ENCODE data around the gene PAGR1.
A peak's percentile ranks its signal among the peaks of the same experiment; 100 is the strongest.

PAGR1 gene

GRCh38 chr16:29805232-29806098, 10.5 kb upstream of the PAGR1 start:
- peak; percentile 99 for DNase-seq
- peaks cover 51% of the 10 kb centered on the region for H3K4me1 Mint-ChIP-seq
- H3K4me3 Mint-ChIP-seq, result peak overlapping the region; percentile 100
- peaks cover 5% of the 10 kb centered on the region for H3K27me3 Mint-ChIP-seq
- peak overlapping the region; percentile 100 for H3K27ac Mint-ChIP-seq
- CTCF ChIA-PET, result interaction anchor here (1.3 to 3.7 kb wide), 5 partner anchors 10 to 114 kb away, joined by 3 to 59 read pairs (median 9); partner anchors contain the start of genes MVP and PAGR1
- H3K36me3 Mint-ChIP-seq, result peaks cover 64% of the 10 kb centered on the region
- no peaks in the 10 kb centered on the region for H3K9me3 Mint-ChIP-seq

- H3K9me3 Mint-ChIP-seq, result no peaks in the 10 kb centered on the region
- peak within 1 kb of the TSS; percentile 100 for H3K27ac Mint-ChIP-seq
- H3K4me1 Mint-ChIP-seq, result peaks cover 58% of the 10 kb centered on the region
- H3K36me3 Mint-ChIP-seq, result peaks cover 66% of the 10 kb centered on the region
- H3K4me3 Mint-ChIP-seq, result peak within 1 kb of the TSS; percentile 100
- peaks cover 12% of the 10 kb centered on the region for H3K27me3 Mint-ChIP-seq
- CTCF ChIA-PET, result interaction anchor here (3.7 kb wide), 1 partner anchor 13 kb away, joined by 59 read pairs; the partner anchor contains the start of genes MVP and PAGR1
- no peak for DNase-seq
These were observed 9.8 kb upstream of the PAGR1 start, which contains the start of gene MAZ for GRCh38 chr16:29806099-29806579. TSS of gene MAZ (plus strand) at chr16:29806529. CDS start at chr16:29806702, 173 bp downstream.

GRCh38 chr16:29806641-29807425, 9.1 kb upstream of the PAGR1 start:
- H3K4me1 Mint-ChIP-seq, result peaks cover 63% of the 10 kb centered on the region
- CTCF ChIA-PET, result interaction anchor here (1.2 to 3.7 kb wide), 8 partner anchors 13 to 166 kb away, joined by 4 to 59 read pairs (median 8); partner anchors contain the start of genes KIF22, MVP, PAGR1 and TAOK2
- H3K36me3 Mint-ChIP-seq, result peaks cover 61% of the 10 kb centered on the region
- DNase-seq, result peak; percentile 69
- peak overlapping the region; percentile 98 for H3K27ac Mint-ChIP-seq
- peak overlapping the region; percentile 97 for H3K4me3 Mint-ChIP-seq
- no peaks in the 10 kb centered on the region for H3K9me3 Mint-ChIP-seq
- H3K27me3 Mint-ChIP-seq, result peaks cover 19% of the 10 kb centered on the region

GRCh38 chr16:29807426-29808218, 8.3 kb upstream of the PAGR1 start:
- Mint-ChIP-seq H3K9me3 (no peaks in the 10 kb centered on the region), H3K27me3 (peaks cover 27% of the 10 kb centered on the region), H3K36me3 (peaks cover 57% of the 10 kb centered on the region), H3K27ac (peak overlapping the region; percentile 98), H3K4me3 (peak overlapping the region; percentile 97), H3K4me1 (peaks cover 65% of the 10 kb centered on the region)
- CTCF ChIA-PET, result interaction anchor here (0.7 to 3.7 kb wide), 10 partner anchors 12 to 166 kb away, joined by 3 to 59 read pairs (median 7); partner anchors contain the start of genes KIF22, MVP, PAGR1 and TAOK2
- DNase-seq, result peak; percentile 92

- DNase-seq, result peak; percentile 50
- peak overlapping the region; percentile 98 for H3K27ac Mint-ChIP-seq
- peaks cover 63% of the 10 kb centered on the region for H3K4me1 Mint-ChIP-seq
- no peaks in the 10 kb centered on the region for H3K9me3 Mint-ChIP-seq
- peak overlapping the region; percentile 97 for H3K4me3 Mint-ChIP-seq
- CTCF ChIA-PET, result interaction anchor here (0.6 to 3.7 kb wide), 12 partner anchors 11 to 165 kb away, joined by 3 to 59 read pairs (median 6); partner anchors contain the start of genes KIF22, MVP, PAGR1 and TAOK2
- H3K36me3 Mint-ChIP-seq, result peaks cover 50% of the 10 kb centered on the region
- H3K27me3 Mint-ChIP-seq, result peaks cover 34% of the 10 kb centered on the region
These were observed 7.6 kb upstream of the PAGR1 start for GRCh38 chr16:29808219-29808900.

- Mint-ChIP-seq H3K27ac (peak overlapping the region; percentile 98), H3K36me3 (peaks cover 43% of the 10 kb centered on the region), H3K4me1 (peaks cover 60% of the 10 kb centered on the region), H3K27me3 (peaks cover 42% of the 10 kb centered on the region), H3K4me3 (peak overlapping the region; percentile 97), H3K9me3 (no peaks in the 10 kb centered on the region)
- CTCF ChIA-PET, result interaction anchor here (0.9 to 3.7 kb wide), 4 partner anchors 10 to 64 kb away, joined by 3 to 59 read pairs (median 19); partner anchors contain the start of genes KIF22, MVP and PAGR1
- no peak for DNase-seq
These were observed 6.8 kb upstream of the PAGR1 start for GRCh38 chr16:29809031-29809747.

GRCh38 chr16:29809850-29810698, 5.9 kb upstream of the PAGR1 start:
- Mint-ChIP-seq H3K27ac (peak overlapping the region; percentile 81), H3K27me3 (peaks cover 48% of the 10 kb centered on the region), H3K4me1 (peaks cover 63% of the 10 kb centered on the region), H3K4me3 (peak overlapping the region; percentile 77), H3K36me3 (peaks cover 39% of the 10 kb centered on the region), H3K9me3 (no peaks in the 10 kb centered on the region)
- DNase-seq, result peak; percentile 59
- CTCF ChIA-PET, result no interaction called here

- CTCF ChIA-PET, result no interaction called here
- Mint-ChIP-seq H3K27me3 (peaks cover 54% of the 10 kb centered on the region), H3K9me3 (no peaks in the 10 kb centered on the region), H3K27ac (peak overlapping the region; percentile 75), H3K36me3 (peaks cover 36% of the 10 kb centered on the region), H3K4me3 (peak overlapping the region; percentile 77), H3K4me1 (peaks cover 66% of the 10 kb centered on the region)
- no peak for DNase-seq
These were observed 5.2 kb upstream of the PAGR1 start for GRCh38 chr16:29810699-29811169.

GRCh38 chr16:29811170-29811895, 4.6 kb upstream of the PAGR1 start:
- Mint-ChIP-seq H3K4me3 (peak overlapping the region; percentile 77), H3K27ac (peak overlapping the region; percentile 75), H3K36me3 (peaks cover 36% of the 10 kb centered on the region), H3K9me3 (no peaks in the 10 kb centered on the region), H3K4me1 (peaks cover 67% of the 10 kb centered on the region), H3K27me3 (peaks cover 54% of the 10 kb centered on the region)
- DNase-seq, result peak; percentile 85
- CTCF ChIA-PET, result interaction anchor here (1.6 kb wide), 1 partner anchor 37 kb away, joined by 6 read pairs; no protein-coding TSS in a partner anchor

- H3K27ac Mint-ChIP-seq, result peak within 1 kb of the TSS; percentile 75
- peaks cover 70% of the 10 kb centered on the region for H3K4me1 Mint-ChIP-seq
- peaks cover 40% of the 10 kb centered on the region for H3K36me3 Mint-ChIP-seq
- CTCF ChIA-PET, result interaction anchor here (1.6 kb wide), 1 partner anchor 36 kb away, joined by 6 read pairs; no protein-coding TSS in a partner anchor
- peak; percentile 72 for DNase-seq
- peak within 1 kb of the TSS; percentile 77 for H3K4me3 Mint-ChIP-seq
- peaks cover 54% of the 10 kb centered on the region for H3K27me3 Mint-ChIP-seq
- H3K9me3 Mint-ChIP-seq, result no peaks in the 10 kb centered on the region
These were observed 3.9 kb upstream of the PAGR1 start, which contains the start of gene PRRT2 for GRCh38 chr16:29811896-29812665. TSS of gene PRRT2 (plus strand) at chr16:29812193. CDS start at chr16:29813055, 862 bp downstream.

Measured in activated naive CD4-positive, alpha-beta T cell treated with anti-CD3 and anti-CD28 coated beads, Interleukin-2, amount 10 ng/mL, durations not matched to agents 7 days and 5 days (primary cell).